HUES64 (cell line): ENCODE results near the gene TCHP.
"Not testable (repeated sequence)": the region's sequence is repeated elsewhere in the genome, so short reads cannot be mapped to it uniquely, and the experiment has no call there.

Experiments used
- H3K27ac ChIP-seq: 2 replicates; pipeline ENCODE4 v1.7.0; 2013; ENCODE audit warnings: low read depth, low read length, inconsistent platforms
- H3K27me3 ChIP-seq: 2 replicates; pipeline ENCODE4 v1.6.1; 2013; ENCODE audit warnings: mild to moderate bottlenecking, low read length; ENCODE audit not compliant: insufficient read depth
- H3K36me3 ChIP-seq: 2 replicates; pipeline ENCODE4 v1.6.1; 2013; ENCODE audit warnings: mild to moderate bottlenecking, low read length; ENCODE audit not compliant: insufficient read depth
- H3K4me1 ChIP-seq: 2 replicates; pipeline ENCODE4 v1.6.1; 2013; ENCODE audit warnings: mild to moderate bottlenecking, low read length, moderate library complexity; ENCODE audit not compliant: insufficient read depth
- H3K4me3 ChIP-seq: 2 replicates; pipeline ENCODE4 v1.5.1; 2013; ENCODE audit warnings: mild to moderate bottlenecking, low read length, moderate library complexity
- H3K9ac ChIP-seq: 2 replicates; pipeline ENCODE4 v1.6.1; 2013; ENCODE audit warnings: mild to moderate bottlenecking, low read depth, low read length
- H3K9me3 ChIP-seq: 2 replicates; pipeline ENCODE4 v1.6.1; 2013; ENCODE audit warnings: low read depth, low read length; ENCODE audit not compliant: insufficient read depth
- WGBS: fragments of 150-250, 120-280 bp; methylation state at CpG from one replicate; pipeline ENCODE4 v1.1.7; 2013; ENCODE audit warnings: missing lambda C conversion rate; 5-methylcytosine and 5-hydroxymethylcytosine counted together

Gene TCHP

GRCh38 chr12:109893261-109893995 lies 6.6 kb upstream of the TCHP start:
- peaks cover 50% of the 10 kb centered on the region for H3K27me3 ChIP-seq
- H3K9ac ChIP-seq: no peak overlapping the region
- no peak overlapping the region for H3K27ac ChIP-seq
- 0 out of 2 replicates have a peak, but pooled peaks cover 2% of the 10 kb centered on the region for H3K4me1 ChIP-seq
- no peaks in the 10 kb centered on the region for H3K9me3 ChIP-seq
- WGBS: 87% methylated on average over 7 of the region's 7 CpGs
- no peaks in the 10 kb centered on the region for H3K36me3 ChIP-seq
- H3K4me3 ChIP-seq: no peak overlapping the region

- Histone ChIP-seq H3K9me3 (no peaks in the 10 kb centered on the region), H3K4me1 (no peaks in the 10 kb centered on the region), H3K9ac (no peak overlapping the region), H3K27ac (no peak overlapping the region), H3K36me3 (no peaks in the 10 kb centered on the region), H3K27me3 (peaks cover 63% of the 10 kb centered on the region), H3K4me3 (no peak overlapping the region)
- WGBS: 81% methylated on average over 4 of the region's 4 CpGs
These were observed 5.1 kb upstream of the TCHP start for GRCh38 chr12:109894939-109895338.

- H3K4me1 ChIP-seq: peaks cover 4% of the 10 kb centered on the region; the same call in 1 of the 2 replicates
- H3K9ac ChIP-seq: no peak overlapping the region
- H3K9me3 ChIP-seq: no peaks in the 10 kb centered on the region
- H3K36me3 ChIP-seq: no peaks in the 10 kb centered on the region
- no peak overlapping the region for H3K4me3 ChIP-seq
- peaks cover 74% of the 10 kb centered on the region for H3K27me3 ChIP-seq
- H3K27ac ChIP-seq: no peak overlapping the region
- 98% methylated on average over 6 of the region's 6 CpGs for WGBS
These were observed 3.9 kb upstream of the TCHP start for GRCh38 chr12:109896188-109896587.

GRCh38 chr12:109897029-109897428 lies 3.0 kb upstream of the TCHP start:
- WGBS: 91% methylated on average over 6 of the region's 6 CpGs
- H3K4me3 ChIP-seq: no peak overlapping the region
- H3K36me3 ChIP-seq: no peaks in the 10 kb centered on the region
- peaks cover 12% of the 10 kb centered on the region; the same call in 1 of the 2 replicates for H3K4me1 ChIP-seq
- H3K9me3 ChIP-seq: no peaks in the 10 kb centered on the region
- no peak overlapping the region for H3K27ac ChIP-seq
- H3K27me3 ChIP-seq: peaks cover 77% of the 10 kb centered on the region
- no peak overlapping the region for H3K9ac ChIP-seq

GRCh38 chr12:109899345-109899744 lies 729 bp upstream of the TCHP start:
- H3K27me3 ChIP-seq: peaks cover 93% of the 10 kb centered on the region
- not testable (repeated sequence) for H3K9ac ChIP-seq, H3K9me3 ChIP-seq, H3K27ac ChIP-seq
- peaks cover 13% of the 10 kb centered on the region; the same call in 1 of the 2 replicates for H3K36me3 ChIP-seq
- 94% methylated on average over 15 of the region's 15 CpGs for WGBS
- peaks cover 17% of the 10 kb centered on the region; the same call in 1 of the 2 replicates for H3K4me1 ChIP-seq
- H3K4me3 ChIP-seq: peak overlapping the region; percentile 71; the same call in 1 of the 2 replicates

- Histone ChIP-seq H3K36me3 (peaks cover 28% of the 10 kb centered on the region), H3K27me3 (peaks cover 95% of the 10 kb centered on the region), H3K4me1 (peaks cover 17% of the 10 kb centered on the region; the same call in 1 of the 2 replicates), H3K9me3 (no peaks in the 10 kb centered on the region), H3K27ac (peak overlapping the region; percentile 1; the same call in 1 of the 2 replicates), H3K4me3 (peak overlapping the region; percentile 71), H3K9ac (peak overlapping the region; percentile 83)
- under 1% methylated on average over 16 of the region's 16 CpGs for WGBS
These were observed 892 bp downstream of the TCHP start for GRCh38 chr12:109900752-109901580.

- peaks cover 46% of the 10 kb centered on the region for H3K36me3 ChIP-seq
- WGBS: 82% methylated on average over 15 of the region's 15 CpGs
These were observed 2.9 kb downstream of the TCHP start for GRCh38 chr12:109902891-109903418.

GRCh38 chr12:109905301-109905700 lies 5.2 kb downstream of the TCHP start:
- Histone ChIP-seq H3K9me3 (no peaks in the 10 kb centered on the region), H3K27ac (no peak overlapping the region), H3K9ac (no peak overlapping the region), H3K27me3 (peaks cover 66% of the 10 kb centered on the region), H3K36me3 (peaks cover 61% of the 10 kb centered on the region), H3K4me3 (no peak overlapping the region), H3K4me1 (peaks cover 17% of the 10 kb centered on the region; the same call in 1 of the 2 replicates)
- WGBS: 96% methylated on average over 10 of the region's 10 CpGs

More at GRCh38 chr12:109902891-109903418, 2.9 kb downstream of the TCHP start:
- Histone ChIP-seq H3K27me3 (peaks cover 90% of the 10 kb centered on the region), H3K27ac (no peak overlapping the region), H3K9me3 (no peaks in the 10 kb centered on the region), H3K9ac (no peak overlapping the region), H3K4me1 (peaks cover 17% of the 10 kb centered on the region; the same call in 1 of the 2 replicates), H3K4me3 (no peak overlapping the region)

GRCh38 chr12:109910254-109910968 lies 10.3 kb downstream of the TCHP start:
- Histone ChIP-seq H3K9ac (no peak overlapping the region), H3K4me3 (no peak overlapping the region), H3K9me3 (no peaks in the 10 kb centered on the region), H3K27ac (no peak overlapping the region), H3K36me3 (peaks cover 59% of the 10 kb centered on the region), H3K4me1 (no peaks in the 10 kb centered on the region), H3K27me3 (peaks cover 17% of the 10 kb centered on the region; the same call in 1 of the 2 replicates)
- 83% methylated on average over 8 of the region's 8 CpGs for WGBS

- no peak overlapping the region for H3K9ac ChIP-seq
- H3K27ac ChIP-seq: no peak overlapping the region
- no peak overlapping the region for H3K4me3 ChIP-seq
- H3K36me3 ChIP-seq: peaks cover 60% of the 10 kb centered on the region
- no peaks in the 10 kb centered on the region for H3K4me1 ChIP-seq
- peaks cover 14% of the 10 kb centered on the region; the same call in 1 of the 2 replicates for H3K27me3 ChIP-seq
- H3K9me3 ChIP-seq: no peaks in the 10 kb centered on the region
- WGBS: 68% methylated on average over 12 of the region's 12 CpGs
These were observed 10.9 kb downstream of the TCHP start for GRCh38 chr12:109910969-109911348.
